NT2/D1 (cell line): ENCODE data around the gene FBH1.

Source experiments
- YY1 ChIP-seq: IDR thresholded peaks from 2 replicates; pipeline ENCODE4 v1.6.1; 2011; ENCODE audit not compliant: insufficient read length, insufficient read depth
- ZNF274 ChIP-seq: IDR thresholded peaks from 2 replicates; pipeline ENCODE4 v1.6.1; 2011; ENCODE audit warnings: mild to moderate bottlenecking, low read depth, low read length

GRCh38 chr10:5890452-5890915 is 441 bp downstream of the FBH1 start:
- TF ChIP-seq YY1 (no peak), ZNF274 (no peak)
